Stimulated activated naive CD8-positive, alpha-beta T cell treated with anti-CD3 and anti-CD28 coated beads, Interleukin-15, Interleukin-2, amounts not matched to agents 100 ng/mL and 50 ng/mL, for 24 hours (primary cell): Measurements from ENCODE around the gene SLC10A7.

Experiments used
- H3K27ac Mint-ChIP-seq: one replicate; pipeline ENCODE4 v1.8.0; 2021; ENCODE audit warnings: mild to moderate bottlenecking, mixed read lengths
- H3K27me3 Mint-ChIP-seq: one replicate; pipeline ENCODE4 v1.8.0; 2021; ENCODE audit warnings: mixed read lengths
- H3K36me3 Mint-ChIP-seq: one replicate; pipeline ENCODE4 v1.8.0; 2021; ENCODE audit warnings: low read depth, mixed read lengths
- H3K4me1 Mint-ChIP-seq: one replicate; pipeline ENCODE4 v1.8.0; 2021; ENCODE audit warnings: low read depth, mixed read lengths
- H3K4me3 Mint-ChIP-seq: one replicate; pipeline ENCODE4 v1.8.0; 2021; ENCODE audit warnings: mild to moderate bottlenecking, mixed read lengths
- H3K9me3 Mint-ChIP-seq: one replicate; pipeline ENCODE4 v1.8.0; 2021; ENCODE audit warnings: mixed read lengths

The SLC10A7 gene

GRCh38 chr4:146439437-146439836, 82.3 kb downstream of the SLC10A7 start:
- H3K36me3 Mint-ChIP-seq, result peaks cover 6% of the 10 kb centered on the region

DNA sequence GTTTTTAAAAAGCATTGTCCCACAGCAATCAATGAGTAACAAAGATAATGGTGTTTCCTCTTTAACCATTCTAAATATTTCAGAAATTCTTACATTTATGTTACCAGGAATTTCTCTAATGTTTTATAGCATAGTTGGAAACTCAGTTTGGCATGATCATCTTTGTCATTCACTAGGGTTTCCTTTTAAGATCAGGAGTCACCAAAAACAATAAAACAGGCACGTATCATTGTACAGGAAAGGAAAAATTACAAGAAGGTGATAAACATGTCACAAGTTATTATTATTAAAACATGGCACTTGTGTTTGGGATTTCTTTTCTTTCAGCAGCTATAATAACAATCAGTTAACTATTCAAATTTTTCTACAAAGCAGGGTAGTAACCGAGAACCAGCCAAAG, 84.0 kb downstream of the SLC10A7 start:
- H3K9me3 Mint-ChIP-seq, result no peaks in the 10 kb centered on the region
- no peaks in the 10 kb centered on the region for H3K27me3 Mint-ChIP-seq
- H3K27ac Mint-ChIP-seq, result no peak overlapping the region
- peaks cover 6% of the 10 kb centered on the region for H3K36me3 Mint-ChIP-seq
- H3K4me1 Mint-ChIP-seq, result no peaks in the 10 kb centered on the region
- H3K4me3 Mint-ChIP-seq, result no peak overlapping the region

More at GRCh38 chr4:146439437-146439836, 82.3 kb downstream of the SLC10A7 start:
- H3K27ac Mint-ChIP-seq, result no peak overlapping the region
- no peaks in the 10 kb centered on the region for H3K9me3 Mint-ChIP-seq
- no peaks in the 10 kb centered on the region for H3K27me3 Mint-ChIP-seq
- H3K4me1 Mint-ChIP-seq, result no peaks in the 10 kb centered on the region
- H3K4me3 Mint-ChIP-seq, result no peak overlapping the region

DNA sequence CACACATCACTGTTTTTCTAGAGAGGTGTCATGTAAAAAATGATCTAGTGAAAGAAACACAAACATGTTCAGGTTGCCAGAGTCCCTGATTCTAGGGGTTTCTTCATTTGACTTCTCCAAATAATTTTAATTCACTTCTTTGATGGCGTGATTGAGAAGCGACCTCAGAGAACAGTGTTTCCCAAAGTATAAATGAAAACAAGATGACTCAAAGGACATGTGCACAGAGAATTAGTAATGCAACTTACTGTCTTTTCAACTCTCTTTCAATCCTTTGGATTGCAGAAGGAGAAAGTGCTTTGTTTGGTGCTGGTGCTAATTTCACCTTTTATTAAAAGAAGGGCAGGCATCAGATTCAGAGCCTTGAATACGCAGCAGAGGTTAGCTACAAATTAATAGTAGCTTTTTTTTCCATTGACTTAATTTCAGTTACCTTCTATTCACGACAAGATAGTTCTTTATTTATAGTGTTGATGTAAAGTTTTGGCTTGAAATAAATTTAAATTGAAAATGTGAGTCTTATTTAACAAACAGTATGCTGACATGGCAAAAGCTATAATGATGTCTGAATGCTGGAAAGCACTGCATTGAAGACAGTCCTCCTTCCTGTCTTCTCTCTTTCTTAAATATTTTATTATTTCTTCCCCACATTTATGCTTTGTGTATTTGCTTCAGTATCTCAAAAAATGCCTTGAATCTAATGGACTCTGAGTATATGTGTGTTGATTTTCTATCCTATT, 85.1 kb downstream of the SLC10A7 start:
- no peak overlapping the region for H3K27ac Mint-ChIP-seq
- no peak overlapping the region for H3K4me3 Mint-ChIP-seq
- H3K36me3 Mint-ChIP-seq, result peaks cover 10% of the 10 kb centered on the region
- H3K27me3 Mint-ChIP-seq, result no peaks in the 10 kb centered on the region
- H3K9me3 Mint-ChIP-seq, result no peaks in the 10 kb centered on the region
- no peaks in the 10 kb centered on the region for H3K4me1 Mint-ChIP-seq

DNA sequence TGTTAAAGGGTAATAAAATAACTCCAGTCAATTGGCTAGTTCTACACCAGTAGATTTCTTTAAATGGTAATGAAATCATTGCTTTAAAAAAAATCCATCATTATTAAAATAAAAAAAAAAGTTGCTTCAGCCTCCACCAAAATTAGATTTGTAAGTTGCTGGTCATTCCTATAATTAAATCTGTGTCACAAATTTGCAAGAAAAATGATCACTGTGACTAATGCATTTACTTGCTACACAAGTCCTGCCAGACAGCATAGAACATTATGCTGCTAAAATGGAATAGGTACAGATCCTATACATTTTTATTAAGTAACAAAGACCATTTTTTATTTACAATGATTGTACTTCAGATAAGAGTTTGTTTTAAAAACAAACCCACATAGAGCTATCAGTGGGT, 85.8 kb downstream of the SLC10A7 start:
- Mint-ChIP-seq H3K36me3 (peaks cover 10% of the 10 kb centered on the region), H3K9me3 (no peaks in the 10 kb centered on the region), H3K27ac (no peak overlapping the region), H3K4me3 (no peak overlapping the region), H3K4me1 (no peaks in the 10 kb centered on the region), H3K27me3 (no peaks in the 10 kb centered on the region)

- H3K27me3 Mint-ChIP-seq, result no peaks in the 10 kb centered on the region
- peaks cover 4% of the 10 kb centered on the region for H3K36me3 Mint-ChIP-seq
- no peak overlapping the region for H3K4me3 Mint-ChIP-seq
- no peaks in the 10 kb centered on the region for H3K9me3 Mint-ChIP-seq
- H3K27ac Mint-ChIP-seq, result no peak overlapping the region
- no peaks in the 10 kb centered on the region for H3K4me1 Mint-ChIP-seq
Observed at GRCh38 chr4:146432065-146432464, 89.7 kb downstream of the SLC10A7 start.

DNA sequence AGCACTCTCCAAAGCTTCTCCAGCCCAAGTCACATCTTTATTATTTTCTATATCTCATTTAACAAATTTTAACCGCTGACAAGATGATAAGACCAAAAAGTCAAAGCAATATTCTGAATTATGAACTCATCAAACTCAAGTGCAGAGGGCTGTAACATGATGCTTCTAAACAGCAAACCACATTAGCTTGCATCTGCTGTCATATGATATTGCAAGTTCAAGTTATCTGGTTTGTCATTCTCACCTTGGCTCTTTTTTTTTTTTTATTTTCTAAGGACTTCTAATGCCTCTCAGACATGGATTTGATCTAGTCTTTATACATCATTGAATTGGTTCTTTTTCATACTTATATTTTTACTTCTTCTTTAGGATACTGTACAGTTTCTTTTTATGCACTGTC, 93.4 kb downstream of the SLC10A7 start:
- H3K27me3 Mint-ChIP-seq, result no peaks in the 10 kb centered on the region
- H3K4me1 Mint-ChIP-seq, result no peaks in the 10 kb centered on the region
- H3K4me3 Mint-ChIP-seq, result no peak overlapping the region
- H3K36me3 Mint-ChIP-seq, result peaks cover 4% of the 10 kb centered on the region
- H3K27ac Mint-ChIP-seq, result no peak overlapping the region
- H3K9me3 Mint-ChIP-seq, result no peaks in the 10 kb centered on the region

DNA sequence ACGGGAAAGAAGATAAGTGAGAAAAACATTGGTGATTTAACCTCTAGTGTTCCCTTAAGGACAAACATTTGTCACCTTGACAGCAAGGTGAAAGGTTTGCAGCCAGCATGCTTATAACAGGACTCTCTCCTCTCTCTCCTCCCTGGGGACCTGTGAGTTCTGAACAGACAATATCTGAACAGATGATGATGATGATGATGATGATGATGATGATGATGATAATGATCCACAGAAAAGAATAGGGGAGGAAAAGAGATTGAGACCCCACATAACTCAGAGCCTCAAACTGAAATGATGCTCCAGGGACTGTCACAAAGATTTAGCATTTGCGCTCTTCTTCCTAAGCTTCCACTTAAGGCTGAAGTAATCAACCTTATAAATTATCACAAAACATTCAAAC, 103.9 kb downstream of the SLC10A7 start:
- no peak overlapping the region for H3K27ac Mint-ChIP-seq
- H3K36me3 Mint-ChIP-seq, result peaks cover 10% of the 10 kb centered on the region
- no peaks in the 10 kb centered on the region for H3K27me3 Mint-ChIP-seq
- H3K4me3 Mint-ChIP-seq, result no peak overlapping the region
- no peaks in the 10 kb centered on the region for H3K4me1 Mint-ChIP-seq
- no peaks in the 10 kb centered on the region for H3K9me3 Mint-ChIP-seq

DNA sequence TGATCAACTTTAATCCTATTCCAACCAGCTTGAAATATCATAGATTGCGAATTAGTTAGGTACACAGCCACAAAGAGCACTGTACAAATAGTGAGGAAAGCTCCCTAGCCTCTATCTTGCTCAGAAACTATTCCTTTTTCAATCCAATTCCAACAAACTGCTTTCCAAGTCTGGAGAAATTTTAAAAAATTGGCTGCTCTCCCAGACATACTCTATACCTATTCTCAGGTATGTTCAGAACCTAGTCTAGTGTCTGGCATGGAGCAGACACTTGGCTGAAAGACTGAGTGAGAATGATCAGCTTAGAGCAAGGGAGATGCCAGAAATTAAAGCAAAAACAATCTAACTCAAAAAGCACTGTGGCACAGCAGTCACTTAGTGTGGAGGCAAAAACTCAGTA, 105.9 kb downstream of the SLC10A7 start:
- Mint-ChIP-seq H3K27ac (no peak overlapping the region), H3K36me3 (peaks cover 5% of the 10 kb centered on the region), H3K4me1 (no peaks in the 10 kb centered on the region), H3K4me3 (no peak overlapping the region), H3K9me3 (no peaks in the 10 kb centered on the region), H3K27me3 (no peaks in the 10 kb centered on the region)

- Mint-ChIP-seq H3K27ac (no peak overlapping the region), H3K27me3 (no peaks in the 10 kb centered on the region), H3K36me3 (no peaks in the 10 kb centered on the region), H3K4me1 (no peaks in the 10 kb centered on the region), H3K9me3 (no peaks in the 10 kb centered on the region), H3K4me3 (no peak overlapping the region)
Observed at GRCh38 chr4:146407669-146408084, 114.1 kb downstream of the SLC10A7 start.

GRCh38 chr4:146407257-146407656, 114.5 kb downstream of the SLC10A7 start:
- Mint-ChIP-seq H3K27ac (no peak overlapping the region), H3K4me1 (no peaks in the 10 kb centered on the region), H3K9me3 (no peaks in the 10 kb centered on the region), H3K4me3 (no peak overlapping the region), H3K36me3 (no peaks in the 10 kb centered on the region), H3K27me3 (no peaks in the 10 kb centered on the region)

DNA sequence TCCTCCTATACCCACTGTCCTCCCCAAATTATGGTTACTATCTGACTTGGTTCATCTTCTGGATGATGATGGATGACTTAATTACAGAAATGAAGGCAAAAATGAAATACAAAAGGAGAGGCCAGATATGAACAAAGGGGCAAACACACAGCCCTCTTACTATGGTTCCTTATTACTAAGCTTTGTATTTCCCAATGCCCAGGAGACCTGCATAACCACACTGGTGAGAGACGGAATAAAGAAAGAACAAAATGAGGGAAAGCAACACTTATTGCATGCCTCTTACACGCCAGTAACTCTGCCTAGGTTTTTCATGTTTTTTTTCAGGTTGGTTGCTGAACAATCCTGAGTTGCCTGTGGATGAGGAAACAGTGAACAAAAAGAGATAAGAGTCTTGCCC, 120.5 kb downstream of the SLC10A7 start:
- no peaks in the 10 kb centered on the region for H3K4me1 Mint-ChIP-seq
- no peaks in the 10 kb centered on the region for H3K36me3 Mint-ChIP-seq
- H3K27me3 Mint-ChIP-seq, result no peaks in the 10 kb centered on the region
- no peak overlapping the region for H3K27ac Mint-ChIP-seq
- H3K4me3 Mint-ChIP-seq, result no peak overlapping the region
- H3K9me3 Mint-ChIP-seq, result no peaks in the 10 kb centered on the region

DNA sequence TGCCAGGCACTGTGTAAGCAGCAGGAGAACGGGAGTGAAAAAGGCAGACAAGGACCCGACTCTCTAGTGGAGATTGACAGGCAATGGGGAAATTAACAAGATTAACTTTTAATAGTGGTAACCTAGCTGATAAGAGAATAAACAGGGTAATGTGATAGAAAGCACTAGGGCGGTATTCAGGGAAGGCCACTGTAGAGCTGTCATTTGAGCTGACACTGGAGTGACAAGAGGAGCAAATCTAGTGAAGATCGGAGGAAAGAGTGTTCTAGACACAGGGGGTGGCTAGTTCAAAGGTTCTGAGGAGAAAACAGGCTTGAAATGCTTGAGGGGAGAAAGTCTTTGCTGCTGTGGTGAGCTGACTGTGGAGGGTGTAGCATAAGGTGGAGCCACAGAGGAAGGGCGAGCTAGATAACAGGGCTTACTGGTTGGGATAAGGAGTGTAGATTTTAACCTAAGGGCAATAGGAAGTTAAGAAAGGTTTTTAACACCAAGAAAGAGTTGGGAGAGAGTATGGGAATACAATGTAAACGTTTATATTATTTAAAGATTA, 122.8 kb downstream of the SLC10A7 start:
- H3K4me3 Mint-ChIP-seq, result no peak overlapping the region
- H3K4me1 Mint-ChIP-seq, result no peaks in the 10 kb centered on the region
- H3K27me3 Mint-ChIP-seq, result no peaks in the 10 kb centered on the region
- H3K9me3 Mint-ChIP-seq, result no peaks in the 10 kb centered on the region
- H3K36me3 Mint-ChIP-seq, result no peaks in the 10 kb centered on the region
- no peak overlapping the region for H3K27ac Mint-ChIP-seq

GRCh38 chr4:146398404-146398803, 123.3 kb downstream of the SLC10A7 start:
- no peaks in the 10 kb centered on the region for H3K36me3 Mint-ChIP-seq
- H3K9me3 Mint-ChIP-seq, result no peaks in the 10 kb centered on the region
- H3K4me1 Mint-ChIP-seq, result no peaks in the 10 kb centered on the region
- no peak overlapping the region for H3K4me3 Mint-ChIP-seq
- no peaks in the 10 kb centered on the region for H3K27me3 Mint-ChIP-seq
- no peak overlapping the region for H3K27ac Mint-ChIP-seq

GRCh38 chr4:146389561-146389960, 132.2 kb downstream of the SLC10A7 start:
- Mint-ChIP-seq H3K36me3 (peaks cover 4% of the 10 kb centered on the region), H3K9me3 (peaks cover 3% of the 10 kb centered on the region), H3K27ac (no peak overlapping the region), H3K27me3 (no peaks in the 10 kb centered on the region), H3K4me1 (no peaks in the 10 kb centered on the region), H3K4me3 (no peak overlapping the region)

- H3K9me3 Mint-ChIP-seq, result peaks cover 3% of the 10 kb centered on the region
- no peak overlapping the region for H3K27ac Mint-ChIP-seq
Observed at GRCh38 chr4:146382194-146382593, 139.5 kb downstream of the SLC10A7 start.

More at GRCh38 chr4:146382194-146382593, 139.5 kb downstream of the SLC10A7 start:
- H3K4me3 Mint-ChIP-seq, result no peak overlapping the region
- no peaks in the 10 kb centered on the region for H3K4me1 Mint-ChIP-seq
- no peaks in the 10 kb centered on the region for H3K36me3 Mint-ChIP-seq
- H3K27me3 Mint-ChIP-seq, result no peaks in the 10 kb centered on the region
